ENCODE data around the gene ZNF746.

The ZNF746 gene

GRCh38 chr7:149476791-149477190 is 20.8 kb downstream of the ZNF746 start:
- no peak for TF ChIP-seq CTCF (IDR thresholded peaks at IDR 0.05; ENCODE audit: unreplicated experiment in 3 of 3)
- H3K27me3 Mint-ChIP-seq (ENCODE audit: low read depth) = no peaks in the 10 kb centered on the region
- no peak overlapping the region for H3K4me3 Mint-ChIP-seq
- H3K36me3 Mint-ChIP-seq (ENCODE audit: low read depth) = peaks cover 92% of the 10 kb centered on the region
- H3K27ac Mint-ChIP-seq = no peak overlapping the region
- H3K4me1 Mint-ChIP-seq = no peaks in the 10 kb centered on the region
- peaks cover 12% of the 10 kb centered on the region for H3K9me3 Mint-ChIP-seq

GRCh38 chr7:149475121-149476045 is 22.2 kb downstream of the ZNF746 start:
- no peak overlapping the region for H3K4me3 Mint-ChIP-seq
- H3K27ac Mint-ChIP-seq = no peak overlapping the region
- H3K27me3 Mint-ChIP-seq (ENCODE audit: low read depth) = no peaks in the 10 kb centered on the region
- no peaks in the 10 kb centered on the region for H3K4me1 Mint-ChIP-seq
- peaks cover 12% of the 10 kb centered on the region for H3K9me3 Mint-ChIP-seq
- peaks cover 95% of the 10 kb centered on the region for H3K36me3 Mint-ChIP-seq (ENCODE audit: low read depth)
- no peak for TF ChIP-seq CTCF (IDR thresholded peaks at IDR 0.05; ENCODE audit: unreplicated experiment in 3 of 3)

- H3K4me1 Mint-ChIP-seq = no peaks in the 10 kb centered on the region
- H3K27me3 Mint-ChIP-seq (ENCODE audit: low read depth) = no peaks in the 10 kb centered on the region
- H3K27ac Mint-ChIP-seq = no peak overlapping the region
- no peak for TF ChIP-seq CTCF (IDR thresholded peaks at IDR 0.05; ENCODE audit: unreplicated experiment in 3 of 3)
- H3K36me3 Mint-ChIP-seq (ENCODE audit: low read depth) = peaks cover 95% of the 10 kb centered on the region
- no peak overlapping the region for H3K4me3 Mint-ChIP-seq
- peaks cover 12% of the 10 kb centered on the region for H3K9me3 Mint-ChIP-seq
These were observed 23.1 kb downstream of the ZNF746 start for GRCh38 chr7:149474309-149475120.

- TF ChIP-seq CTCF (IDR thresholded peaks at IDR 0.05; ENCODE audit: unreplicated experiment in 3 of 3) = no peak
- Mint-ChIP-seq H3K27me3 (ENCODE audit: low read depth) (no peaks in the 10 kb centered on the region), H3K36me3 (ENCODE audit: low read depth) (peaks cover 82% of the 10 kb centered on the region), H3K4me3 (no peak overlapping the region), H3K4me1 (no peaks in the 10 kb centered on the region), H3K9me3 (peaks cover 2% of the 10 kb centered on the region), H3K27ac (no peak overlapping the region)
These were observed 24.4 kb downstream of the ZNF746 start for GRCh38 chr7:149473251-149473650.

- no peaks in the 10 kb centered on the region for H3K27me3 Mint-ChIP-seq (ENCODE audit: low read depth)
- no peak overlapping the region for H3K27ac Mint-ChIP-seq
- H3K9me3 Mint-ChIP-seq = peaks cover under 1% of the 10 kb centered on the region
- TF ChIP-seq CTCF (IDR thresholded peaks at IDR 0.05; ENCODE audit: unreplicated experiment in 3 of 3) = no peak
- H3K4me1 Mint-ChIP-seq = no peaks in the 10 kb centered on the region
- H3K36me3 Mint-ChIP-seq (ENCODE audit: low read depth) = peaks cover 64% of the 10 kb centered on the region
- H3K4me3 Mint-ChIP-seq = no peak overlapping the region
These were observed 26.2 kb downstream of the ZNF746 start for GRCh38 chr7:149471289-149471953.

Measured in nephron (organoid).